HEK293 (cell line): ENCODE data around the gene PRPF38A.
"Not testable (repeated sequence)": the region's sequence is repeated elsewhere in the genome, so short reads cannot be mapped to it uniquely, and the experiment has no call there.

Experiments
- CTCF ChIA-PET: fragments of 350-600 bp; formaldehyde crosslinking; extraction: SDS; loops from one replicate; lab custom pipeline; 2021; ENCODE audit warnings: antibody characterized with exemption; lab: Yijun Ruan, JAX
- POLR2A ChIA-PET: fragments of 300-600 bp; formaldehyde crosslinking; extraction: SDS; loops from one replicate; lab custom pipeline; 2020; ENCODE audit warnings: antibody characterized with exemption, inconsistent platforms; lab: Yijun Ruan, JAX
- H3K27ac ChIP-seq: fragments of 200-500 bp; sonication (Bioruptor generic); 2 replicates; pipeline ENCODE4 v1.5.1; 2014; ENCODE audit warnings: low read depth, low read length, control low read depth, inconsistent platforms; ENCODE audit errors: extremely low read depth
- H3K36me3 ChIP-seq, 2 experiments: fragments of 200-500 bp in 1 of 2; sonication (Bioruptor generic) in 1 of 2; 1 replicate in 1 of 2; 2 replicates in 1 of 2; pipeline ENCODE4 v1.5.1; 2014 to 2017; ENCODE audit warnings: inconsistent platforms in 2 of 2, low read length in 2 of 2; ENCODE audit not compliant: control insufficient read depth in 2 of 2, insufficient read depth in 1 of 2
- H3K4me1 ChIP-seq: fragments of 200-500 bp; sonication (Bioruptor generic); 2 replicates; pipeline ENCODE4 v1.5.1; 2014; ENCODE audit warnings: mild to moderate bottlenecking, low read length, inconsistent platforms; ENCODE audit not compliant: control insufficient read depth, insufficient read depth
- H3K4me3 ChIP-seq: 2 replicates; pipeline ENCODE4 v1.5.1; 2011; ENCODE audit warnings: low read depth, mild to moderate bottlenecking, control low read depth, low read length, moderate library complexity
- H3K9me3 ChIP-seq: fragments of 200-500 bp; sonication (Bioruptor generic); 2 replicates; pipeline ENCODE4 v1.5.1; 2014; ENCODE audit warnings: low read depth, low read length, inconsistent platforms; ENCODE audit not compliant: control insufficient read depth, insufficient read depth
- BCL11A ChIP-seq: fragments of 450-650 bp; formaldehyde crosslinking; IDR thresholded peaks from 2 replicates; pipeline ENCODE4 v1.5.1; 2016; ENCODE audit warnings: low read depth, missing biosample characterization, missing genetic modification characterization
- GLI2 ChIP-seq: fragments of 450-650 bp; formaldehyde crosslinking; IDR thresholded peaks from 2 replicates; pipeline ENCODE4; 2017; ENCODE audit warnings: missing biosample characterization, missing genetic modification characterization, low read depth, borderline replicate concordance
- KLF1 ChIP-seq: fragments of 450-650 bp; formaldehyde crosslinking; IDR thresholded peaks from 2 replicates; pipeline ENCODE4 v1.5.1; 2016; ENCODE audit warnings: missing biosample characterization, missing genetic modification characterization
- KLF9 ChIP-seq: fragments of 450-650 bp; formaldehyde crosslinking; IDR thresholded peaks from 2 replicates; pipeline ENCODE4 v1.5.1; 2016; ENCODE audit warnings: missing biosample characterization, missing genetic modification characterization, low read depth
- SP7 ChIP-seq: fragments of 450-650 bp; formaldehyde crosslinking; IDR thresholded peaks from 2 replicates; pipeline ENCODE4 v1.5.1; 2016; ENCODE audit warnings: missing biosample characterization, missing genetic modification characterization
- ZFP37 ChIP-seq: fragments of 450-650 bp; formaldehyde crosslinking; IDR thresholded peaks from 2 replicates; pipeline ENCODE4 v1.5.1; 2016; ENCODE audit warnings: missing biosample characterization, missing genetic modification characterization
- ZIC2 ChIP-seq: fragments of 450-650 bp; formaldehyde crosslinking; IDR thresholded peaks from 2 replicates; pipeline ENCODE4 v1.5.1; 2016; ENCODE audit warnings: missing biosample characterization, missing genetic modification characterization
- ZNF169 ChIP-seq: fragments of 450-650 bp; formaldehyde crosslinking; IDR thresholded peaks from 2 replicates; pipeline ENCODE4 v1.5.1; 2016; ENCODE audit warnings: missing biosample characterization, missing genetic modification characterization
- ZNF174 ChIP-seq: fragments of 450-650 bp; formaldehyde crosslinking; IDR thresholded peaks from 2 replicates; pipeline ENCODE4 v1.5.0; 2017; ENCODE audit warnings: missing biosample characterization, mild to moderate bottlenecking, missing genetic modification characterization
- ZNF239 ChIP-seq: fragments of 450-650 bp; formaldehyde crosslinking; IDR thresholded peaks from 2 replicates; pipeline ENCODE4 v1.5.1; 2016; ENCODE audit warnings: missing biosample characterization, missing genetic modification characterization
- ZNF423 ChIP-seq: fragments of 450-650 bp; formaldehyde crosslinking; IDR thresholded peaks from 2 replicates; pipeline ENCODE4 v1.5.1; 2016; ENCODE audit warnings: missing biosample characterization, missing genetic modification characterization
- ZNF473 ChIP-seq: fragments of 450-650 bp; formaldehyde crosslinking; IDR thresholded peaks from 2 replicates; pipeline ENCODE4 v1.5.1; 2017; ENCODE audit warnings: missing biosample characterization, missing genetic modification characterization
- ZNF544 ChIP-seq: fragments of 450-650 bp; formaldehyde crosslinking; IDR thresholded peaks from 2 replicates; pipeline ENCODE4 v1.5.0; 2017; ENCODE audit warnings: missing biosample characterization, missing genetic modification characterization
- ZNF791 ChIP-seq: fragments of 450-650 bp; formaldehyde crosslinking; IDR thresholded peaks from 2 replicates; pipeline ENCODE4 v1.5.1; 2016; ENCODE audit warnings: missing biosample characterization, missing genetic modification characterization
- ZNF792 ChIP-seq: fragments of 450-650 bp; formaldehyde crosslinking; IDR thresholded peaks from 2 replicates; pipeline ENCODE4 v1.5.1; 2016; ENCODE audit warnings: missing biosample characterization, missing genetic modification characterization
- ZSCAN16 ChIP-seq: fragments of 450-650 bp; formaldehyde crosslinking; IDR thresholded peaks from 2 replicates; pipeline ENCODE4 v1.5.1; 2016; ENCODE audit warnings: missing biosample characterization, missing genetic modification characterization
- TF ChIP-seq, protein P1 (sequence below): fragments of 450-650 bp; formaldehyde crosslinking; IDR thresholded peaks from 2 replicates; pipeline ENCODE4 v1.5.1; 2016; ENCODE audit warnings: missing biosample characterization, missing genetic modification characterization
- TF ChIP-seq, protein P2 (sequence below): fragments of 450-650 bp; formaldehyde crosslinking; IDR thresholded peaks from 2 replicates; pipeline ENCODE4 v1.5.1; 2017; ENCODE audit warnings: missing biosample characterization, missing genetic modification characterization
- TF ChIP-seq, protein P3 (sequence below): fragments of 450-650 bp; formaldehyde crosslinking; IDR thresholded peaks from 2 replicates; pipeline ENCODE4 v1.5.1; 2016; ENCODE audit warnings: missing biosample characterization, missing genetic modification characterization

Gene PRPF38A

DNA sequence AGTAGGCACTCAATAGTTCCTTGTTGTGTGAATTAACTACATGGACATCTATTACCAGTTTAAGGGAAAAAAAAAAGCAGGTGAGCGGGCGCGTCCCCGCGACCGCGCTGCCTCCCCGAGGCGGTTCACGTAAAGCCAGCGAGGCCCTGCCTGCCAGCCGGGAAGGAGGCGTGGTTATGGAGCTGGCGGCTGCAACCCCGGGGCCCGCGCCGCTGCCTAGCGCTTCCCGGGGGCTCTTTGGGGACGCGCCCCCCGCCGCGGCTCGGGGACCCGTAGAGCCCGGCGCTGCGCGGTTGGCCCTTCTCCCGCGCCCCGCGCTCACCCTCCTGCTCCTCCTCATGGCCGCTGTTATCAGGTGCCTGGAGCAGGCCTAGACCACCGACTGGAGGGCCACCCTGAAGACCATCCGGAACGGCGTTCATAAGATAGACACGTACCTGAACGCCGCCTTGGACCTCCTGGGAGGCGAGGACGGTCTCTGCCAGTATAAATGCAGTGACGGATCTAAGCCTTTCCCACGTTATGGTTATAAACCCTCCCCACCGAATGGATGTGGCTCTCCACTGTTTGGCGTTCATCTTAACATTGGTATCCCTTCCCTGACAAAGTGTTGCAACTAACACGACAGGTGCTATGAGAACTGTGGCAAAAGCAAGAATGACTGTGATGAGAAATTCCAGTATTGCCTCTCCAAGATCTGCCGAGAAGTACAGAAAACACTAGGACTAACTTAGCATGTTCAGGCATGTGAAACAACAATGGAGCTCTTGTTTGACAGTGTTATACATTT lies 35.8 kb upstream of the PRPF38A start (continued):
- TF ChIP-seq GLI2 (tag by site-specific recombination) (no peak), SP7 (tag by site-specific recombination) (no peak), ZNF792 (tag by site-specific recombination) (no peak), ZNF791 (tag by site-specific recombination) (no peak), ZNF174 (tag by site-specific recombination) (no peak), ZFP37 (tag by site-specific recombination) (no peak), KLF1 (tag by site-specific recombination) (no peak), ZNF473 (tag by site-specific recombination) (no peak), ZNF423 (tag by site-specific recombination) (peak; percentile 64; the same call in 1 of the 2 replicates), ZSCAN16 (no peak)
- TF ChIP-seq, protein P1, sequence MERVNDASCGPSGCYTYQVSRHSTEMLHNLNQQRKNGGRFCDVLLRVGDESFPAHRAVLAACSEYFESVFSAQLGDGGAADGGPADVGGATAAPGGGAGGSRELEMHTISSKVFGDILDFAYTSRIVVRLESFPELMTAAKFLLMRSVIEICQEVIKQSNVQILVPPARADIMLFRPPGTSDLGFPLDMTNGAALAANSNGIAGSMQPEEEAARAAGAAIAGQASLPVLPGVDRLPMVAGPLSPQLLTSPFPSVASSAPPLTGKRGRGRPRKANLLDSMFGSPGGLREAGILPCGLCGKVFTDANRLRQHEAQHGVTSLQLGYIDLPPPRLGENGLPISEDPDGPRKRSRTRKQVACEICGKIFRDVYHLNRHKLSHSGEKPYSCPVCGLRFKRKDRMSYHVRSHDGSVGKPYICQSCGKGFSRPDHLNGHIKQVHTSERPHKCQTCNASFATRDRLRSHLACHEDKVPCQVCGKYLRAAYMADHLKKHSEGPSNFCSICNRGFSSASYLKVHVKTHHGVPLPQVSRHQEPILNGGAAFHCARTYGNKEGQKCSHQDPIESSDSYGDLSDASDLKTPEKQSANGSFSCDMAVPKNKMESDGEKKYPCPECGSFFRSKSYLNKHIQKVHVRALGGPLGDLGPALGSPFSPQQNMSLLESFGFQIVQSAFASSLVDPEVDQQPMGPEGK (tag by site-specific recombination) = peak; percentile 81

DNA sequence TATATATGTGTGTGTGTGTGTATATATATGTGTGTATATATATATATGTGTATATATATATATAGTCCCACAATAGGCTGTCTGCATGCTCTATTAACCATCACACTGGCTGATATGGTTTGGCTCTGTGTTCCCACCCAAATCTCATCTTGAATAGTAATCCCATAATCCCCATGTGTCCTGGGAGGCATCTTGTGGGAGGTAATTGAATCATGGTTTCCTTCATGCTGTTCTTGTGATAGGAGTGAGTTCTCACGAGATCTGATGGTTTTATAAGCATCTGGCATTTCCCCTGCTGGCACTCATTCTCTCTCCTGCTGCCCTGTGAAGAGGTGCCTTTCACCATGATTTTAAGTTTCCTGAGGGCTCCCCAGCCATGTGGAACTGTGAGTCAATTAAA lies 34.6 kb upstream of the PRPF38A start:
- CTCF ChIA-PET, H3K4me1 ChIP-seq, H3K4me3 ChIP-seq, H3K27ac ChIP-seq, H3K9me3 ChIP-seq: not testable (repeated sequence)
- POLR2A ChIA-PET = interaction anchor here (0.6 kb wide), 1 partner anchor 321 kb away, joined by 3 read pairs; no protein-coding TSS in a partner anchor
- 0 out of 2 replicates have a peak, but pooled peaks have one; percentile 25 for TF ChIP-seq ZIC2
- peaks cover 21 to 30% of the 10 kb centered on the region in 2 experiments for H3K36me3 ChIP-seq

DNA sequence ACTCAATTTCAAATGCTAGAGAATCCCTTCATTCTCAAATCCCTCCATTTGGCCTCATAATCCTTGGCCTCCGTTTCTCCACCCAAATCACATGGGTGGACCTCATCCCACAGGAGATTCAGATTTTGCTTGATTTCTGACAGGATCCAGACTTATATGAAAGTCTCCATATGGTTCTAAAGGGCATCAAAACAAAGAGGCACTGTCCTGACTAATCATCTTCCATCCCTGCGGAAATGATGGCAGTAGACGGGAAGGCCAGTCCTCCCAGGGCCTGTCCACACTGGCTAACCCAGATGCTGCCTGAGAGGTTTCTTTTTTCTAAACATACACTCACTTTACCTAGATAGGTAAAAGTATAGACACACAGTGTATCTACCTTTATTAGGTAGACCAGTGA lies 19.0 kb upstream of the PRPF38A start:
- H3K36me3 ChIP-seq = peaks cover 29 to 97% of the 10 kb centered on the region in 2 experiments
- POLR2A ChIA-PET = no interaction called here
- TF ChIP-seq ZNF169 (no peak), BCL11A (tag by site-specific recombination) (no peak), KLF9 (tag by site-specific recombination) (no peak), ZNF544 (tag by site-specific recombination) (no peak), ZNF239 (tag by site-specific recombination) (no peak)
- TF ChIP-seq, protein P2, sequence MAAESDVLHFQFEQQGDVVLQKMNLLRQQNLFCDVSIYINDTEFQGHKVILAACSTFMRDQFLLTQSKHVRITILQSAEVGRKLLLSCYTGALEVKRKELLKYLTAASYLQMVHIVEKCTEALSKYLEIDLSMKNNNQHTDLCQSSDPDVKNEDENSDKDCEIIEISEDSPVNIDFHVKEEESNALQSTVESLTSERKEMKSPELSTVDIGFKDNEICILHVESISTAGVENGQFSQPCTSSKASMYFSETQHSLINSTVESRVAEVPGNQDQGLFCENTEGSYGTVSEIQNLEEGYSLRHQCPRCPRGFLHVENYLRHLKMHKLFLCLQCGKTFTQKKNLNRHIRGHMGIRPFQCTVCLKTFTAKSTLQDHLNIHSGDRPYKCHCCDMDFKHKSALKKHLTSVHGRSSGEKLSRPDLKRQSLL (tag by site-specific recombination) = no peak
- TF ChIP-seq, protein P3, sequence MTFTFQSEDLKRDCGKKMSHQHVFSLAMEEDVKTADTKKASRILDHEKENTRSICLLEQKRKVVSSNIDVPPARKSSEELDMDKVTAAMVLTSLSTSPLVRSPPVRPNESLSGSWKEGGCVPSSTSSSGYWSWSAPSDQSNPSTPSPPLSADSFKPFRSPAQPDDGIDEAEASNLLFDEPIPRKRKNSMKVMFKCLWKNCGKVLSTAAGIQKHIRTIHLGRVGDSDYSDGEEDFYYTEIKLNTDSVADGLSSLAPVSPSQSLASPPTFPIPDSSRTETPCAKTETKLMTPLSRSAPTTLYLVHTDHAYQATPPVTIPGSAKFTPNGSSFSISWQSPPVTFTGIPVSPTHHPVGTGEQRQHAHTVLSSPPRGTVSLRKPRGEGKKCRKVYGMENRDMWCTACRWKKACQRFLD (tag by site-specific recombination) = no peak

More for the DNA sequence above, 19.0 kb upstream of the PRPF38A start:
- Histone ChIP-seq H3K4me3 (no peak overlapping the region), H3K9me3 (no peaks in the 10 kb centered on the region), H3K4me1 (no peaks in the 10 kb centered on the region), H3K27ac (no peak overlapping the region)
- CTCF ChIA-PET = no interaction called here
